AG10803 (cell line): Measurements from ENCODE around the gene ESYT3.
"Not testable (repeated sequence)": the region's sequence is repeated elsewhere in the genome, so short reads cannot be mapped to it uniquely, and the experiment has no call there.

Experiments
- DNase-seq: peaks from one replicate; pipeline ENCODE4 v3.0.0; 2010; ENCODE audit warnings: low read depth
- H3K4me3 ChIP-seq: 2 replicates; pipeline ENCODE4 v1.5.1; 2011; ENCODE audit warnings: mild to moderate bottlenecking, low read length, control low read depth
- CTCF ChIP-seq: conservative IDR thresholded peaks from 2 replicates; pipeline ENCODE4 v1.5.1; 2011; ENCODE audit warnings: mild to moderate bottlenecking, low read length, control low read depth, inconsistent platforms

ESYT3 gene

GRCh38 chr3:138412821-138413551 is 21.4 kb upstream of the ESYT3 start:
- no peak overlapping the region for H3K4me3 ChIP-seq
- DNase-seq = peak; percentile 48
- peak; percentile 23; the same call in 1 of the 2 replicates for TF ChIP-seq CTCF

- DNase-seq, H3K4me3 ChIP-seq: not testable (repeated sequence)
Measured at GRCh38 chr3:138416236-138416635, 18.2 kb upstream of the ESYT3 start.

- TF ChIP-seq CTCF = peak; percentile 99
- no peak overlapping the region for H3K4me3 ChIP-seq
- peak; percentile 82 for DNase-seq
Measured at GRCh38 chr3:138417559-138417982, 16.8 kb upstream of the ESYT3 start.

- no peak overlapping the region for H3K4me3 ChIP-seq
- no peak for TF ChIP-seq CTCF
- no peak for DNase-seq
Measured at GRCh38 chr3:138418601-138419206, 15.7 kb upstream of the ESYT3 start.

- no peak for TF ChIP-seq CTCF
- no peak for DNase-seq
- no peak overlapping the region for H3K4me3 ChIP-seq
Measured at GRCh38 chr3:138423316-138423715, 11.1 kb upstream of the ESYT3 start.

- H3K4me3 ChIP-seq = no peak overlapping the region
- DNase-seq = no peak
- TF ChIP-seq CTCF = no peak
Measured at GRCh38 chr3:138424323-138424722, 10.1 kb upstream of the ESYT3 start.

GRCh38 chr3:138426211-138426610 is 8.2 kb upstream of the ESYT3 start:
- H3K4me3 ChIP-seq = no peak overlapping the region
- DNase-seq = peak; percentile 26
- TF ChIP-seq CTCF = peak; percentile 63

GRCh38 chr3:138426754-138427153 is 7.7 kb upstream of the ESYT3 start:
- not testable (repeated sequence) for DNase-seq, H3K4me3 ChIP-seq
